OCI-LY7 (cell line): ENCODE measurements around the gene ARL15.

ENCODE experiments used
- CTCF ChIP-seq: fragments of 200-600 bp; sonication (generic); conservative IDR thresholded peaks from 2 replicates; pipeline ENCODE4 v1.5.1; 2014; ENCODE audit warnings: mild to moderate bottlenecking, antibody characterized with exemption, low read length, moderate library complexity, mixed read lengths
- EZH2phosphoT487 ChIP-seq: fragments of 200-600 bp; sonication (generic); IDR thresholded peaks from 2 replicates; pipeline ENCODE4 v1.6.1; 2018; ENCODE audit warnings: low read depth, borderline replicate concordance, mild to moderate bottlenecking, mixed run types, antibody characterized with exemption, low read length, moderate library complexity, mixed read lengths

- no peak for TF ChIP-seq CTCF
- no peak for TF ChIP-seq EZH2phosphoT487
These were observed 63.1 kb downstream of the ARL15 start for GRCh38 chr5:54247226-54247625.
